Astrocyte (in vitro differentiated cells and primary cell): ENCODE data around the gene MYOF.

Experiments used
- EZH2 ChIP-seq: IDR thresholded peaks from 2 replicates; pipeline ENCODE4 v1.6.1; 2012; ENCODE audit warnings: mild to moderate bottlenecking, low read length, inconsistent platforms; ENCODE audit not compliant: insufficient read depth
- TF ChIP-seq, protein P1 (sequence below): IDR thresholded peaks from 2 replicates; pipeline ENCODE4 v1.5.1; 2011; ENCODE audit warnings: low read depth, mild to moderate bottlenecking, inconsistent platforms, low read length, moderate library complexity; ENCODE audit not compliant: insufficient read depth

DNA sequence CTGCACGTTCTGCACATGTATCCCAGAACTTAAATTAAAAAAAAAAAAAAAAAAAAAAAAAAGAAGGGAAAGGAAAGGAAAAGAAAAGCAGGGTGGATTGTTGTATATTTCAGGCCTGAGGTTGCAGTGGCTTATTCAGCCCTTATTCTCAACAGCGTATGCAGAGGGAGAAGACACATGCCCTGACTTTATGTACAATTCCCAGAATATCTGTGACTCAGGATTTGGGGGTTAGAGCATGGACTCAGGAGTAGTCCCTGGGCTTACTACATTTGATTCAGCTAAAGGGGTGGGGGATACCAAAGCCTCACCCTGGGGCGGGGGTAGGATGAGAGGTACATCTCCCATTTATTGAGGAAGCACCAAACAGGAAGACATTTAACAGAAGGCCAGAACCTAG, 137.4 kb downstream of the MYOF start:
- TF ChIP-seq, protein P1, sequence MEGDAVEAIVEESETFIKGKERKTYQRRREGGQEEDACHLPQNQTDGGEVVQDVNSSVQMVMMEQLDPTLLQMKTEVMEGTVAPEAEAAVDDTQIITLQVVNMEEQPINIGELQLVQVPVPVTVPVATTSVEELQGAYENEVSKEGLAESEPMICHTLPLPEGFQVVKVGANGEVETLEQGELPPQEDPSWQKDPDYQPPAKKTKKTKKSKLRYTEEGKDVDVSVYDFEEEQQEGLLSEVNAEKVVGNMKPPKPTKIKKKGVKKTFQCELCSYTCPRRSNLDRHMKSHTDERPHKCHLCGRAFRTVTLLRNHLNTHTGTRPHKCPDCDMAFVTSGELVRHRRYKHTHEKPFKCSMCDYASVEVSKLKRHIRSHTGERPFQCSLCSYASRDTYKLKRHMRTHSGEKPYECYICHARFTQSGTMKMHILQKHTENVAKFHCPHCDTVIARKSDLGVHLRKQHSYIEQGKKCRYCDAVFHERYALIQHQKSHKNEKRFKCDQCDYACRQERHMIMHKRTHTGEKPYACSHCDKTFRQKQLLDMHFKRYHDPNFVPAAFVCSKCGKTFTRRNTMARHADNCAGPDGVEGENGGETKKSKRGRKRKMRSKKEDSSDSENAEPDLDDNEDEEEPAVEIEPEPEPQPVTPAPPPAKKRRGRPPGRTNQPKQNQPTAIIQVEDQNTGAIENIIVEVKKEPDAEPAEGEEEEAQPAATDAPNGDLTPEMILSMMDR, result no peak
- no peak for TF ChIP-seq EZH2
